Measurements from ENCODE around the gene KRT8.
"Not testable (repeated sequence)": the region's sequence is repeated elsewhere in the genome, so short reads cannot be mapped to it uniquely, and the experiment has no call there.

Gene KRT8

DNA sequence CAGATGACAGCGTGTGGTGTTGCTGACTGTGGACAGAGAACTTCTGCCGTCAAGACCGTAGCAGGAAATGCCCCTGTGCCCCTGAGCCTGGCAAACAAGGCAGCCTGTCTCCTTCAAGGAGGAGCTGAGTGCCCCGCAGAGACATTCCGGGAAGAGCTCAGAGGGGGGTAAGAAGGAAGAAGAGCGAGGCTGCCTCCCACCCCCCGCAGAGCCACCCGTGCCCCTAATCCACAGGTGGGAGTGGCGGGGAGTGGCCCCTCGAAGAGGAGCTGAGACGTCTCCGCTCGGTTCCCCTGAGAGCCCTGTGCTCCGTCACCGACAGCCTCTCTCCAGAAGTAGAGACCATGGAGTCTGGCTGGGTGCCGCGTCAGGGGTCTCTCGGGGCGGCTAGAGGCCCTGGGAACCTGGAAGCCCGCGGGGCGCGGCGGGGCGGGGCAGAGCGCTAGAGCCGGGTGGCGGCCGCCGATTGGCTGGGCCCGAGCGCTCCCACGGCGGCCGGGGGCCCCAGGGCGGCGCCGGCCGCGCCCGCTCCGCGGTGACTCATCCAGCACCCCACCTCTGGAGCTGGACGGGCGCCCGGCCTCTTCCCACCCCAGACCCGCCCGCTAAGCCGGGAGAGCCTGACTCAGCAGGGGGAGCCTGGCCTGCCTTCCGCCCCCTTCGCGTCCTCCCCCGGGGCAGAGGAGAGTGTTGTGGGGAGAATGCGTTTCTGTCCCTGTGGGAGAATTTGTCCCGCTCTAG lies 30.9 kb downstream of the KRT8 start:
- ATAC-seq, result peak; percentile 72 to 74

DNA sequence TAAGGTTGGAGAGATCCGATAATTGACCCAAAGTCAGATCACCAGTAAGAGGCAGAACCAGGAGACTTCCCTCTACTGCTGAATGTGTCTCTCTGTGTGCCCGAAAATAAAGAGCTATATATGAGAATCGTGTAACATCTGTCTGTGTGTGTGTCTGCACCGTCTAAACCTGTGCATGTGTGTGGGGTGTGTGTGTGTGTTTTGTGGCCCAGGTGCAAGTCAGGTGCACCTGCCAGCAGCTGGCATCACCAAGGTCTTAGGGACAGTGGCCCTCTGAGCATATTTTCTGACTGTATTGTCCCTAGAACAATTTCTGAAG lies 31.4 kb downstream of the KRT8 start:
- ATAC-seq, result no peak

DNA sequence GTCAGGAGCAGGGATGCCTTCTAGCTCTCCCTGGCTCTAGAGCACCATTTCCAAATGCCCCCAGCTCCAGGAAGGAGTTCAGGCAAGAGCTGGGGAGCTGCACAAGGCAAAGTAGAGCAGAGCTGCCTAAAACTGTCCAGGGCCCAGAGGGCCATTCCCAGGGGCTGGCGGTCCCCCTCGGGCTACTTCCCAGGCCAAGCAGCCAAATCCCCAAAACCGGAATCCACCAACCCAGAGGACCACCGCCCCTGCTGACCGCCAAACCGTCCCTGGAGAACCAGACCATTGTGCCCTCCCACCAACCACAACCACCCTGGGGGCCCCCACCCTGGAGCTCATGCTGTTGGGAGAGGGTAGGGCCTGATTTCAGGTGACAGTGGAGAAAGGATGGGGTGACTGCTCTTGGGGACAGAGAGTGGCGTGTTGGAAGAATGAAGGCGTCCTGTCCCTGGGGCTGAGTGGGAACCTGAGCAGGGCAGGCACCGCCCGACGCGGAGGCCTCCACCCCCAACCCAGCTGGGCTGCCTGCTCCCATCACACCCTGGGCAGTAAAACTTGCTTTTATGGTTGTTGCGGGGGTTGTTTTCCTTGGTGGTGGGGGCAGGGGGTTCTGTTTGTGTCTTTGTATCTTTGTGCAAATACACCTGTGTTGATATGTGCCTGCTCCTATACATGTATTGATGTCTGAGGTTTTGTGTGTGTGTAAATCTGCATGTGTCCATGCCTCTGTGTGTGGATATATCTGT lies 32.1 kb downstream of the KRT8 start:
- ATAC-seq, result no peak

DNA sequence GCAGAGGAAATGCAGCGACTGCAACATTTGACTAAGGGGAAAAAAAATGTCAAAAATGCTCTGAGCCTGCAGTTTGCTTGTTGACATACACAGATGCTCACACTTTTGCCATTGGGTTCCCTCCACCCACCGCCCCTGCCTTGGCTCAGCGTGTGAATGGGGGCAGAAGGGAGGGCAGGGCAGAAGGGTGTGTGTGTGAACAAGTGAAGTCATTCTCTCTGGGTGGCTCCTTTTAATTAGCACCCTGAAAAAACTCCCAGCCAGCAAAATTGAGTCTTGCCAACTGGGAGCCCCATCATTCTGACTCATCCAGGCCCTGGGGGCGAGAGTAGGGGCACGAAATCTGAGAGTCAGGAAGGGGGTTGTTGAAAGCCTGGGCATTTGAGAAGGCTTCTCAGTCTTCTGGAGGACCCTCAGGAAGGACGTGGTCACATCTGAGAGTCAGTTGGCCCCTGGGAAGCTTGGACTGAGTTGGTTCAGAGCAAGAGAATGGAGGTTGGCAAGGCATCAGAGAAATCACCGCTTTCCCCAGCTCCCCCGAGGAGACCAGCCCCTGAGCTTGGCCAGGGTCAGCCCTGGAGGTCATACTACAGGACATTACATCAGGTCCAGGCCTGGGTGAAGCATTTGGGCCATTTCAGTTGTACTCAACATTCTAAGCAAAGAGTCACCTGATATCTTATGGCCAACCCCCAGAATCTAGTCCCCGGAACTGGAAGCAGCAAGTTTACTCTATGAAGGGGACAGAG lies 33.4 kb downstream of the KRT8 start:
- ATAC-seq, result no peak

DNA sequence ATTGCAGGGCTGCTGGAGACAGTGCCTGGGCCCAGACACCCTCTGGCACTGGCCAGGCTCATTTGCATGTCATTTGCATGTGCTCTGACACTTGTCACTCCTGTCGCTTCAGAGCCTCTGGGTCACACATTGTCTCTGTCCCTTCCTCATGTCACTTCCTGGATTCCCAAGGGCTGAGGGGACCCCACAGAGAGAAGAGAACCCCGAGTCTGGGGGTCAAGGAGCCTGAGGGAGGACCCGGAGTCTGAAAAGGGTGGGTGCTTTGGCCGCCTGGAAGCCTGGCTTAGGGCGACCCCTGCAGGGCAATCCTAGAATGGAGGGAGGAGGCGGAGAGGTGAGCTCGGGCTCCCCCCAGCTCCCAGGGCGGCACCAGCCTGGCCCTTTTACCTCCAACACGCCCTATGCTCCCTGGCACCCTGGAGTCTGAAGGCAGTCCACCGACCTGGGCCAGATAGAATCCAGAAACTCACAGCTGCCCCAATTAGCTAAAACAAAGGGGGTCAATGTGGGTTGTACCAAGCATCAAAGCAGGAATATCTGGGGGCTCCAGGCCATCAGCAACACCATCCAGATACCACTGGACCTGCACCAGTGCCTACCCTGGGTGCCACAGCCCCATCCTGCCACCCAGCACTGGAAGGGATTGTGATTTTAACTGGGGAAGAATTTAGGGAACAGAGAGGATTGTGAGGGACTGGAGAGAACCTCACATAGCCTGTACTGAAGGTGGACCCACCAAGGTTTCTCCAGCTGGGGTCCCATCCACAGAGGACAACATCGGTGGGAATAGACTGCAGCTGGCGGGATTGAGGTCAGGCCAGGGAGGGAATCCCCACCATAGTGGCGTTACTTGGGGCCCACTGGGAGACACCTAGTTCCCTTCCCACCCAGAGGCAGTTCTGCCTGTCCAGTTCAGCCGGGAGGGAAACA lies 34.2 kb downstream of the KRT8 start:
- ATAC-seq, result peak; percentile 27 to 34

DNA sequence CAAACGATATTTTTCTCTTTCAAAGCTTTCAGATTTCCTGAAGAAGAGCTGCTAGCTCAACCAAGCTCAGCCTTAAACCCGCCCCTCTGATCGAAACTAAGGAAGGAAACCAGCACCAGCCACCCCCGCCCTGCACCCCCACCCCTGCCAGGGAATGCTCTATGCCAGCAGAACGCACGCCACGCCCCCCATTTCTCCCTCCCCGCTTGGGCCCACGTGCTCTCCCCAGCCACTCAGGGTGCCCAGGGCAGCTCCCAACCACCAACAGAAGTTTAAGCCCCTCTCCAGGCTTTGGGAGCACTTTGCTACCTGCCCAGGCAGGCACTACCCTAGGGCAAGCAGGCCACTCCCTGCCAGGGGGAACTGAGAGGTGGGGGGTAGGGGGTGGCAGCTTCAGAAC lies 37.2 kb downstream of the KRT8 start:
- peak in 1 of 2 donors; percentile 21 for ATAC-seq

DNA sequence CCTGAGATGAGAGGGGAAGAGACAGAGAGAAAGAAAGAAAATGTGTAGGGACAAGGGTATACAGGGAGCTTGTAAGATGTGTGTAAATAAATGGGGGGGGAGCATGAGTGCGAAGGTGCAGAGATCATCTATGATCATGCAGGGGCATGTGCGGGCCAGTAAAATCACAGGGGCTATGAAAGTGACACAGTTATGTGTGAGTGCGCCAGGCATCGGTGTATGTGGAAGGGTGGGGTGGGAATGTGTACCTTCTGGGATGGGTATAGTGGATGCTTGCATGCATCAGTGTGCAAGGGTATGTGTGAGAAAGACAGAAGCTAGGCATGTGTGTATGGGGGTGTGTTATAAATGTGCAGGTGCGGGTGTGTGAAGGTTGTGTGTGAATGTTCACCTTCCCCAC lies 37.7 kb downstream of the KRT8 start:
- ATAC-seq, result no peak

DNA sequence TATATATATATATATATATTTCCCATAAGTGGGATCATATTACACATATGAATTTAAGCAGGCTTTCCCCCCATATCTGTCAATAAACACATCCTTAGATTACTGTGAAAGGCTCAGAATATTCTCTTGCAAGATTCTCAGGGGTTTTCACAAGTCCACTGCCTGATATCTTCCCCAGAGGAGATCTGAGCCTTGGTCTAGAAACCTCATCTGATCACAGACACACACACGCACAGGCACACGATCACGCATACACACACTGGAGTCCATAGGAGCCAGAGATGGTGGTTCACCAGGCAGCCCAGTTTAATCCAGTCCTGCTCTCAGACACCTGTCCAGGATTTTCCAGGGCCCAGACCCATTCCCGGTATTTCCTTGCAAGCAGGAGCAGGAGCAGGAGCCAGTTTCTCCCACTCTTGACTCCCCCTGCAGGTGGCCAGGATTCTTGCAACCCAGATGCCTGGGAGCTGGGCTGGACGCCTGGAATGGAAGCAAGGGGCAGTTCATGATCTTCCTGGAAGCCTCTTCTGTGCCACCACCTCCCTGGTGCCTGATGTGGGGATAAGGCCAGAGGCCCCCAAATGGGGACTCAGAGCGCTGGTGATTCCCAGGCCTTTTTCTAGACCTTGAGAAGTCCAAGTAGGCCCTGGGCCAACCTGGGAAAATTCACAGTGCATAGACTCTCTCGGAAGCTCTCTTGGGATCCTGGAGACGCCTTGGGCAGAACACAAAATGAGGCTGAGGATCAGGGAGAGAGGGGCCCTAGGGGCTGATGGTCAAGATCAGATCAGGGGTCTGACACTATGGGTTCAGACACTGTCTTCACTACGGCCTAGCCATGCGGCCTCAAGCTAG lies 39.6 kb downstream of the KRT8 start:
- no peak for ATAC-seq

DNA sequence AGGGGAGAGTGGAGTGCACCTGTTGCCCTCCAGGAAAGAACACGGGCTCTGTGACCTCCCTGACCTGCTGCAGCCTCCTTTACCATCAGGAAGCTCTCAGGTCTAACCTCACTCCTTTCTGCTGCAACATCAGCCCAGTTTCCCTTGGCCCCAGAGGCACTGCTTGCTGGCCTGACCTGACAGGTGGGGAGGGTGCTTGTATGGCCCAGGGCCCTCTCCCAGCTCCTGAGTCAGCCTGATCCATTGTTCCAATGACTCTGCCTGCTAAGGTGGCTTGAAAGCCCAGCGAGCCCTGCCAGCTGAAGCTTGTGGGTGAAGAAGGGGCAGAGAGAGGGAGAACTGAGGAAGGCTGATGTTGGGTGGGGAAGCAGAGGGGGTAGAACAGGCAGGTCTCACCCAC lies 42.9 kb downstream of the KRT8 start:
- no peak for ATAC-seq

DNA sequence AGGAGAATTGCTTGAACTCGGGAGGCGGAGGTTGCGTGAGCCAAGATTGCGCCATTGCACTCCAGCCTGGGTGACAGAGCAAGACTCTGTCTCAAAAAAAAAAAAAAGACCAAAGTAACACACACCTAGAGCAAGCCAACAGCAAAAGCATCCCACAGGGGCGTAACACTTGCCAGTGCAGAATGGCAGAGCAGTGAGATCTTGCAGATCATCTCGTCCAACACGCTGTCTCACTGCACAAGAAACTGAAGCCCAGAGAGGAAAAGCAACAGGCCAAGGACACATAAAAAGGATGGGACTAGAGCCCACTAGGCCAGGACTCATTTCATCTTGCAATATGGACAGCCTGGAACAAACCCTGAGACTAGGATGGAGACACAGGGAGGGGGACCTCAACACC lies 43.4 kb downstream of the KRT8 start:
- no peak for ATAC-seq

DNA sequence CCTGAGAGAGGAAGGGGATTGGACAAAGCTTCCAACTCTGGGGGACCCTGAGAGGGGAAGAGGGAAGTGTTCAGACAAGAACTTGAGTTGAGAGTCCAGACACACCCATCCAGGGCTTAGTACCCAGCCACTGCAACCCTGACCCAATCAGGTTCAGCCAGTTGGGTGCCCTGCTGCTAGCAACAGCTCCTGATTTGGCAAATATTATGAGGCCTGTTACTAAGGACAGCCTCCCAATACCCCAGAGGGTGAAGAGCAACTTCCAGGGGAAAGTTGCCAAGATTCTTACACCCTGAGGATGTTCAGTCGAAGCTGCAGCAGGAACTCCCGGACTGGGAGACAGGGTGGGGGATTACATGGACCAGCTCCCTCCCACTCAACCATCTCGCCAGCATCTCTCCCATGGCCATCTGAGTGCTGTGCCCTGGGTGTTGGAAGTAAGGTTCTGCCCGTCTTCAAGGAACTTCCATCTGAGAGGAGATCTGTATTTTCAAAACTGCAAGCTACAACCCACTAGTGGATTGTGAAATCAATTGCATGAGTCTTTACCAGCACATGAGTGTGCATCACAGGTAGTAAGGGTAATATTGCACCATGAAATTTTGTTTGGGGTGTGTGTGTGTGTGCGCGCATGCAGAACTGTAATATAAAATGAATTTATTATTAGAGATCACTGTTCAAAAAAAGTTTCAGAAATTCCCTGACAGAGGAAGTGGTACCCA lies 44.6 kb downstream of the KRT8 start:
- no peak for ATAC-seq

DNA sequence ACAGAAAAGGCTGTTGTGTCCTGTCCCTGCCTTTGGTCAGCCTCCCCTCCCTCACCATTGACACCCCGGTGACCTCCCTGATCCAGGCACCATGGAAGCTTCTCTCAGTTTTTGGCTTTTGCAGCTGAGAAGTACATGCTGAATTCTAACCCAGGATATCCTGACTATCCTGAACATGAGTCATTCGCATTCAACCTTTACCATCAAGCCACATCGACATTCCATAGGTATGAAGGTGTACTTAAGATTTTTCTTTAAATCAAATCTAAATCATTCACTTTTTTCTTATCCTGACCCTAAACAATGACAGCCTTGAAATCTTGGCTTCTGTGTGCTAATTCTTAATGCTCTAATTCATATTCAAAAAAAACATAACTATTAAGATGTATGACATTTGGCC lies 47.4 kb downstream of the KRT8 start:
- no peak for ATAC-seq

DNA sequence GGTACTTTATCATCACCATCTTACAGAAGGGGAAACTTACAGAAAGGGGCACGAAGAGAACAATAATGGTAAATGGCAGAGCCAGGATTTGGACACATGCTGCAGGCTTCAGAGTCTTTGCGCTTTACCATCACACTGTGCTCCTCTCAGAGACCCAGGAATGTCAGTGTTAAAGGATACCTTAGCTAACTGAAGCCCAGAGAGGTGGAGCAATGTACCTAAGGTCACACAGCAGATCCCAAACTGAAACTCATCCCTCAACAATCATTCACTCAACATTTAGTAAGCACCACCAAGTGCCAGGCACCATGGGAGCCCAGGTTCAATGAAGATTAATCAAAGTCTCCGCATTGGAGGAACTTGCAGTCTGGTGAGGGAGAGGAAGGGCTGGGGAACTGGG lies 48.1 kb downstream of the KRT8 start:
- ATAC-seq, result no peak

DNA sequence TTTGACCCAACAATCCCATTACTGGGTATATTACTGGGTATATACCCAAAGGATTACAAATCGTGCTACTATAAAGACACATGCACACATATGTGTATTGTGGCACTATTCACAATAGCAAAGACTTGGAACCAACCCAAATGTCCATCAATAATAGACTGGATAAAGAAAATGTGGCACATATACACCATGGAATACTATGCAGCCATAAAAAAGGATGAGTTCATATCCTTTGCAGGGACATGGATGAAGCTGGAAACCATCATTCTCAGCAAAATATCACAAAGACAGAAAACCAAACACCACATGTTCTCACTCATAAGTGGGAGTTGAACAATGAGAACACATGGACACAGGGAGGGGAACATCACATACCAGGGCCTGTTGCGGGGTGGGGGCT lies 48.8 kb downstream of the KRT8 start:
- not testable (repeated sequence) for ATAC-seq

DNA sequence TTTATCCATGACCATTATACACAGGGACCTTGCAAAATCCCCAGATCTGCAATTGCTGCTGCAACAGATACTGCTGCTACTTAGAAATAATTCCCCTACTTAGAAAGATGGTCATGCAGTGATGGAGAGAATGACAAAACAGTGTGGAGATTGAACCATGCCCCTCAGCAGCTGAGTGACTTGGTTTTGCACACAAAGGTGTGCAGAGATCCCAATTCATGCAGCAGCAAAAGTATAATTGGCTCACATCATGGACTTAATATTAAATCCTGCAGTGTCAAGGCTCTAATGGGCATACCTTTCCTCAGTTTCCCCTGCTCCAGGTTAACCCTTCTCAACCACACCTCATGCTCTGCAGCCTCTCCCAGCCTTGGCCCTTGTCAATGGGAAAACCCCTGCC lies 53.1 kb downstream of the KRT8 start:
- ATAC-seq, result no peak

DNA sequence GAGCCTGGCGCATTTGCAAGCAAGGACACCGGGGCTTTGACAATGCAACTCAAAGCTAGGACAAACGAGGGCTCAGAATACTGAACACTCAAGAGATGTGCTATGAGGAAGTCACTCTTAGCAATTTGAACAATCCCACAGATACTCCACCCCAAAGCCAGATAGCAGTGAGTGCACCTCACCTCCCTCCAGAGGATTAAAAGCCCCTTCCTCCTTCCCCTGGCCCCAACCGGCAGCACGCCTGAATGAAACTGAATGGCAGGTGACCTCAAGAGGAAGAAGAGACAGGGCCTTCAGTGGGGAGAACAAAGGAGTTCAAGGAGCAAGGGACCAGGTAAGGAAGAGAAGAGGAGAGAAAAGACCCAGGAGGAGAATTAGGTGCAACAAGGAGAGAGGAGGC lies 54.2 kb downstream of the KRT8 start:
- ATAC-seq, result no peak

DNA sequence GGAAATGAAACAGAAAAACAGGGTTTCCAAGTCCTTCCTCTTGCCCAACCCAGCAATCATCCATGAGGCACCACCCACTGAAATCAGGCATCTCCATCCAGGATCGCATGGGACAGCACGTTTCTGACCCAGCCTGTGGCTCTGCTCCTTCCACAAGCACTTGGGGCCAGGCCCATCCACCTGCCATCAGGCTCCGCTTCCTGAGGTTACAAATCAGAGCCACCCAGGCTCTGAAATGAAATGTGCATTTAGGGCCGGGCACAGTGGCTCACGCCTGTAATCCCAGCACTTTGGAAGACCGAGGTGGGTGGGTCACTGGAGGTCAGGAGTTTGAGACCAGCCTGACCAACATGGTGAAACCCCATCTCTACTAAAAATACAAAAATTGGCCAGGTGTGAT lies 55.4 kb downstream of the KRT8 start:
- ATAC-seq, result no peak

DNA sequence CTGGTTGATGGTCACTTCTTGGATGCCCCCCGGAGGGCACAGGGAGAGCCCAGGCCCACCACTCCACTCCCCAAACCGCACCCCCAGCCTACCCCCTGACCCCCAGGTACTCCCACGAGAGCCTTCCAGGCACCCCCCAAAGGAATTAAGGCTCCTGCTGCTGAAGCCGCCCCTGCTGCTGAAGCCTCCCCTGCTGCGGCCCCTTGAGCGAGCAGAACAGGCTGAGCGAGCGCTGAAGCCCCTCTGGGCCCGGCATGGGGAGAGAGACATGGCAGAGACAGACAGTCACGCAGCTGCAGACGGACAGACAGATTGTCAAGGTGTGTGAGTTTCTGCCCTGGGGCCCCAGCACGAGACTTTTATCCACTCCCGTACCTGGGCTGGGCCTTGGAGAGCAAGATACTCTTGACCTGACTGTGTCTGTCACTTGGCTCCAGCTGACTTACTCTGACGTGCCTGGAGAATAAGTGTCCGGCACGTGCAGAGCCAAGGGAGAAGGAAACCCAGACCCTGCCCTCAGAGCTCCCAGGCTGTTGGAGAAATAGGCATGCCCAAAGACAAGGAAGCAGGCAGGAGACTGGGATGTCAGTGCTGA lies 56.1 kb downstream of the KRT8 start, which contains the start of gene KRT78:
KRT78 (minus strand) TSS at position 334 of the 595 bp plus-strand sequence; CDS start at position 270, 64 bp downstream.
- ATAC-seq, result no peak

DNA sequence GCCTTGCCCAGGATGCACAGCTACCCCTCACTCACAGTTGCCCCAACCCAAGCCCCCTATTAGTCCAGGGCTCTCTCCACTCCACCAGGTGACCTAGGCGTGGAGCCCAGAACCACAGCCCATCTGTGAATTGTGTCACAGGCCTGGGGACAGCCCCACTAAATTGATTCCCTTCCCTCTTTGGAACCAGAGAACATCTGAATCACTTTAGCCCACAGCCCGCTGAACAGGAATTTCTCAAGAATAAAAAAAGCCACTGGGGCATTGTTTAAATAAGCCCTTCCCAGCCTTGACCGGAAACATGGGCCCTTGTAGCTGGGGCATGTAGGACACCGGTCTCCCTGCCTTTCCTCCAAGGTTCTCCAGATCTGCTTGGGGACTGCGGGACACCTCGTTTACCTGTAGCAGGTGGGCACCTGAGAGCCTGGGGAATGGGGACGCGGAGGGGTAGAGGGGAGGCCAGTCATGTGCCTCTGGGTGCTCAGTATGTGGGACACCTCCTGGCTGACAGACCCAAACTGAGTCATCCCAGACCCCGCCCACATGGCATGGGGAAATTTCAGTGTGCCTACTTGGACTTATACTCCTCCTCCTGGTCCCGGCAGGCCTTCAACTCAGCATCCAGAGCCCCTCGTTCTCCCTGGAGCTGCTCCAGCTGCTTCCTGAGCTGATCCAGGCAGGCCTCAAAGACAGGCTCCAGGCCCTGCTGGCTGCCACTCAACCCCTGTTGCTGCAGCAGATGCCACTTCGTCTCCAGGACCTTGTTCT lies 57.4 kb downstream of the KRT8 start:
- no peak for ATAC-seq
